Esophagus muscularis mucosa (tissue), 3 donors: Measurements from ENCODE around the gene TMEM238.

Experiments
- POLR2A ChIP-seq: fragments of 450-650 bp; IDR thresholded peaks from one replicate; pipeline ENCODE4 v1.6.1; 2017; ENCODE audit warnings: antibody characterized with exemption, moderate library complexity, mild to moderate bottlenecking, low read depth
- POLR2AphosphoS5 ChIP-seq, 2 donors: sonication (generic); formaldehyde crosslinking; IDR thresholded peaks; one replicate each; pipeline ENCODE4 v1.6.1; 2017; ENCODE audit warnings: antibody characterized with exemption in 2 of 2
- TF ChIP-seq, protein P1 (sequence below), 3 experiments: fragments of 200-600 bp in 2 of 3; fragments of 450-650 bp in 1 of 3; sonication (generic) in 2 of 3; IDR thresholded peaks; one replicate each; pipeline ENCODE4 v1.5.1; 2017 to 2019; ENCODE audit warnings: antibody characterized with exemption in 3 of 3, mild to moderate bottlenecking in 2 of 3, moderate library complexity in 1 of 3

DNA sequence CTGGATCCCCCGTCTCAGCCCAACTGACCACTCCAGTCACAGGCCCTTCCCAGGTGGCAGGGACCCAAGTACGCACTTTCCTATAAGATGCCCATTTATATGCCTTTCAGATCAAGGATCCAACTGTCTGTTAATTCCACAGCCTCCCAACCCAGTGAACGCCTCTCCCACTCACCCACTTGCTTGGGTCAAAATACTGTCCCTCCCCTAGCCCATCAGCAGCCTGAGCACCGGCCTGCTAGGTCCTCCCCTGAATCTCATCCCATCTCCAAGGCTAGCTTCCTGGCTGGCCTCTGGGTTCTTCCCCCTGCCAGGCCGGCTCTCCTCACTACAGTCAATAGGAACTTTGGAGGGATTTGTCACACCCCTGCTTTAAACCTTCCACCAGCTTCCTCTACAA is 21.5 kb upstream of the TMEM238 start:
- TF ChIP-seq, protein P1, sequence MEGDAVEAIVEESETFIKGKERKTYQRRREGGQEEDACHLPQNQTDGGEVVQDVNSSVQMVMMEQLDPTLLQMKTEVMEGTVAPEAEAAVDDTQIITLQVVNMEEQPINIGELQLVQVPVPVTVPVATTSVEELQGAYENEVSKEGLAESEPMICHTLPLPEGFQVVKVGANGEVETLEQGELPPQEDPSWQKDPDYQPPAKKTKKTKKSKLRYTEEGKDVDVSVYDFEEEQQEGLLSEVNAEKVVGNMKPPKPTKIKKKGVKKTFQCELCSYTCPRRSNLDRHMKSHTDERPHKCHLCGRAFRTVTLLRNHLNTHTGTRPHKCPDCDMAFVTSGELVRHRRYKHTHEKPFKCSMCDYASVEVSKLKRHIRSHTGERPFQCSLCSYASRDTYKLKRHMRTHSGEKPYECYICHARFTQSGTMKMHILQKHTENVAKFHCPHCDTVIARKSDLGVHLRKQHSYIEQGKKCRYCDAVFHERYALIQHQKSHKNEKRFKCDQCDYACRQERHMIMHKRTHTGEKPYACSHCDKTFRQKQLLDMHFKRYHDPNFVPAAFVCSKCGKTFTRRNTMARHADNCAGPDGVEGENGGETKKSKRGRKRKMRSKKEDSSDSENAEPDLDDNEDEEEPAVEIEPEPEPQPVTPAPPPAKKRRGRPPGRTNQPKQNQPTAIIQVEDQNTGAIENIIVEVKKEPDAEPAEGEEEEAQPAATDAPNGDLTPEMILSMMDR (IDR thresholded peaks at IDR 0.05), result no peak
- no peak for TF ChIP-seq POLR2AphosphoS5 (IDR thresholded peaks at IDR 0.05)
- TF ChIP-seq POLR2A, result no peak
